ENCODE results near the gene UNC119.

UNC119 gene

GRCh38 chr17:28573040-28573380 is 20.6 kb upstream of the UNC119 start:
- DNase-seq (ENCODE audit: low read depth in 2 of 2): no peak

- no peak for DNase-seq (ENCODE audit: low read depth in 2 of 2)
Observed at GRCh38 chr17:28572259-28573039, 20.0 kb upstream of the UNC119 start.

- DNase-seq (ENCODE audit: low read depth in 2 of 2): peak; percentile 83 to 88
Observed at GRCh38 chr17:28571361-28572122, 19.1 kb upstream of the UNC119 start, which contains the start of gene PIGS. TSS of gene PIGS (minus strand) at chr17:28571524. CDS start at chr17:28571496, 28 bp downstream.

- DNase-seq (ENCODE audit: low read depth in 2 of 2): peak in 1 of 2 donors; percentile 32
Observed at GRCh38 chr17:28570716-28571360, 18.4 kb upstream of the UNC119 start.

GRCh38 chr17:28569446-28569845 is 17.0 kb upstream of the UNC119 start:
- no peak for DNase-seq (ENCODE audit: low read depth in 2 of 2)

- no peak for DNase-seq (ENCODE audit: low read depth in 2 of 2)
Observed at GRCh38 chr17:28567604-28568003, 15.2 kb upstream of the UNC119 start.

GRCh38 chr17:28563475-28563874 is 11.1 kb upstream of the UNC119 start:
- no peak for DNase-seq (ENCODE audit: low read depth in 2 of 2)

- no peak for DNase-seq (ENCODE audit: low read depth in 2 of 2)
Observed at GRCh38 chr17:28555022-28555421, 2.6 kb upstream of the UNC119 start.

GRCh38 chr17:28554565-28554964 is 2.1 kb upstream of the UNC119 start:
- DNase-seq (ENCODE audit: low read depth in 2 of 2): no peak

GRCh38 chr17:28553000-28553505 is 629 bp upstream of the UNC119 start:
- DNase-seq (ENCODE audit: low read depth in 2 of 2): no peak

GRCh38 chr17:28551421-28552175 is 826 bp downstream of the UNC119 start:
- DNase-seq (ENCODE audit: low read depth in 2 of 2): no peak

GRCh38 chr17:28550858-28551257 is 1.6 kb downstream of the UNC119 start:
- DNase-seq (ENCODE audit: low read depth in 2 of 2): no peak

GRCh38 chr17:28549236-28550132 is 2.9 kb downstream of the UNC119 start:
- peak in 1 of 2 donors; percentile 33 for DNase-seq (ENCODE audit: low read depth in 2 of 2)

GRCh38 chr17:28548417-28549130 is 3.9 kb downstream of the UNC119 start:
- DNase-seq (ENCODE audit: low read depth in 2 of 2): no peak

- peak; percentile 47 to 58 for DNase-seq (ENCODE audit: low read depth in 2 of 2)
Observed at GRCh38 chr17:28547623-28548416, 4.6 kb downstream of the UNC119 start.

GRCh38 chr17:28547096-28547622 is 5.3 kb downstream of the UNC119 start:
- DNase-seq (ENCODE audit: low read depth in 2 of 2): no peak

GRCh38 chr17:28545787-28546415 is 6.5 kb downstream of the UNC119 start:
- no peak for DNase-seq (ENCODE audit: low read depth in 2 of 2)

GRCh38 chr17:28545141-28545503 is 7.3 kb downstream of the UNC119 start:
- DNase-seq (ENCODE audit: low read depth in 2 of 2): no peak

Data from stimulated activated CD4-positive, alpha-beta T cell treated with anti-CD3 and anti-CD28 coated beads, Interleukin-1b, Interleukin-23, amount 100 ng/mL, for 4 hours (primary cell).